Measurements from ENCODE around the gene CRYBB1.

CRYBB1 gene

GRCh38 chr22:26580240-26580962 is 37.4 kb downstream of the CRYBB1 start:
- no peak overlapping the region for H3K27ac ChIP-seq
- intact Hi-C loops (cut with DNase I; ENCODE audit: low total_unique reads): loop anchor here (10.0 kb wide), 1 partner anchor 96 kb away; the partner anchor contains the start of genes HPS4 and SRRD
- H3K4me3 ChIP-seq: no peak overlapping the region
- peaks cover 0 to 10% (median 8%) of the 10 kb centered on the region in 4 donors for H3K4me1 ChIP-seq
- no peak for DNase-seq
- TF ChIP-seq CTCF (IDR thresholded peaks at IDR 0.05): no peak
- H3K9me3 ChIP-seq: no peaks in the 10 kb centered on the region
- H3K36me3 ChIP-seq: peaks cover 0 to 7% (median 0%) of the 10 kb centered on the region in 3 donors
- no peaks in the 10 kb centered on the region for H3K27me3 ChIP-seq

GRCh38 chr22:26579331-26579886 is 38.4 kb downstream of the CRYBB1 start:
- Histone ChIP-seq H3K9me3 (no peaks in the 10 kb centered on the region), H3K4me3 (no peak overlapping the region), H3K27ac (no peak overlapping the region), H3K27me3 (no peaks in the 10 kb centered on the region), H3K36me3 (peaks cover 0 to 7% (median 0%) of the 10 kb centered on the region in 3 donors), H3K4me1 (no peaks in the 10 kb centered on the region)
- no peak for TF ChIP-seq CTCF (IDR thresholded peaks at IDR 0.05)
- no peak for DNase-seq
- intact Hi-C loops (cut with DNase I; ENCODE audit: low total_unique reads): no loop called here

GRCh38 chr22:26577081-26577480 is 40.7 kb downstream of the CRYBB1 start:
- Histone ChIP-seq H3K4me3 (no peak overlapping the region), H3K27me3 (no peaks in the 10 kb centered on the region), H3K4me1 (no peaks in the 10 kb centered on the region), H3K36me3 (peaks cover 0 to 5% (median 0%) of the 10 kb centered on the region in 3 donors), H3K9me3 (no peaks in the 10 kb centered on the region), H3K27ac (no peak overlapping the region)
- DNase-seq: no peak
- TF ChIP-seq CTCF (IDR thresholded peaks at IDR 0.05): no peak
- intact Hi-C loops (cut with DNase I; ENCODE audit: low total_unique reads): no loop called here

- no peaks in the 10 kb centered on the region for H3K4me1 ChIP-seq
- intact Hi-C loops (cut with DNase I; ENCODE audit: low total_unique reads): no loop called here
Measured at GRCh38 chr22:26576026-26576680, 41.7 kb downstream of the CRYBB1 start.

More at GRCh38 chr22:26576026-26576680, 41.7 kb downstream of the CRYBB1 start:
- Histone ChIP-seq H3K36me3 (no peaks in the 10 kb centered on the region), H3K4me3 (no peak overlapping the region), H3K27me3 (no peaks in the 10 kb centered on the region), H3K27ac (no peak overlapping the region), H3K9me3 (no peaks in the 10 kb centered on the region)
- DNase-seq: no peak
- no peak for TF ChIP-seq CTCF (IDR thresholded peaks at IDR 0.05)
